COR-L47 (cell line): Measurements from ENCODE around the gene VSTM2L.
"Not testable (repeated sequence)": the region's sequence is repeated elsewhere in the genome, so short reads cannot be mapped to it uniquely, and the experiment has no call there.

Source experiments
- DNase-seq: peaks from one replicate; lab custom pipeline; 2025; lab: John Stamatoyannopoulos, UW

Gene VSTM2L

GRCh38 chr20:37938181-37938750, 35.3 kb downstream of the VSTM2L start:
- no peak for DNase-seq

GRCh38 chr20:37938954-37939353, 36.0 kb downstream of the VSTM2L start:
- DNase-seq, result no peak

GRCh38 chr20:37939701-37940560, 37.0 kb downstream of the VSTM2L start:
- no peak for DNase-seq

GRCh38 chr20:37940858-37941257, 37.9 kb downstream of the VSTM2L start:
- no peak for DNase-seq

- DNase-seq, result no peak
These were observed 38.4 kb downstream of the VSTM2L start for GRCh38 chr20:37941332-37941731.

GRCh38 chr20:37941992-37942391, 39.1 kb downstream of the VSTM2L start:
- no peak for DNase-seq

GRCh38 chr20:37943033-37943432, 40.1 kb downstream of the VSTM2L start:
- no peak for DNase-seq

GRCh38 chr20:37943501-37944455, 40.9 kb downstream of the VSTM2L start:
- no peak for DNase-seq

GRCh38 chr20:37944456-37944981, 41.6 kb downstream of the VSTM2L start:
- no peak for DNase-seq

- peak; percentile 63 for DNase-seq
These were observed 42.2 kb downstream of the VSTM2L start for GRCh38 chr20:37945091-37945547.

GRCh38 chr20:37946946-37947345, 44.0 kb downstream of the VSTM2L start:
- no peak for DNase-seq

- no peak for DNase-seq
These were observed 45.0 kb downstream of the VSTM2L start for GRCh38 chr20:37947943-37948342.

GRCh38 chr20:37948956-37949355, 46.0 kb downstream of the VSTM2L start:
- DNase-seq, result no peak

GRCh38 chr20:37954190-37954589, 51.3 kb downstream of the VSTM2L start:
- DNase-seq, result no peak

GRCh38 chr20:37954626-37955025, 51.7 kb downstream of the VSTM2L start:
- no peak for DNase-seq

GRCh38 chr20:37955511-37955910, 52.6 kb downstream of the VSTM2L start:
- no peak for DNase-seq

GRCh38 chr20:37956107-37956585, 53.2 kb downstream of the VSTM2L start:
- DNase-seq, result no peak

- no peak for DNase-seq
These were observed 56.1 kb downstream of the VSTM2L start for GRCh38 chr20:37958856-37959520.

- DNase-seq, result no peak
These were observed 58.1 kb downstream of the VSTM2L start for GRCh38 chr20:37961066-37961465.

GRCh38 chr20:37963483-37963882, 60.6 kb downstream of the VSTM2L start:
- DNase-seq, result not testable (repeated sequence)

GRCh38 chr20:37968841-37969401, 66.0 kb downstream of the VSTM2L start:
- DNase-seq, result no peak
